CD1c-positive myeloid dendritic cell (primary cell): ENCODE measurements around the gene SLFN12L.
"Not testable (repeated sequence)": the region's sequence is repeated elsewhere in the genome, so short reads cannot be mapped to it uniquely, and the experiment has no call there.

Experiments used
- DNase-seq: peaks from one replicate; pipeline ENCODE4 v3.0.0-alpha.2; 2016; ENCODE audit errors: extremely low spot score

Gene SLFN12L

GRCh38 chr17:35496451-35497290 lies 40.8 kb downstream of the SLFN12L start:
- no peak for DNase-seq

GRCh38 chr17:35493040-35493439 lies 44.4 kb downstream of the SLFN12L start:
- DNase-seq = no peak

- no peak for DNase-seq
These were observed 46.1 kb downstream of the SLFN12L start for GRCh38 chr17:35491417-35491816.

GRCh38 chr17:35489944-35490343 lies 47.5 kb downstream of the SLFN12L start:
- no peak for DNase-seq

- no peak for DNase-seq
These were observed 48.5 kb downstream of the SLFN12L start for GRCh38 chr17:35488991-35489390.

GRCh38 chr17:35486920-35487732 lies 50.4 kb downstream of the SLFN12L start:
- DNase-seq = peak; percentile 94

- DNase-seq = no peak
These were observed 58.2 kb downstream of the SLFN12L start for GRCh38 chr17:35479271-35479670.

- DNase-seq = no peak
These were observed 60.2 kb downstream of the SLFN12L start for GRCh38 chr17:35477248-35477647.

GRCh38 chr17:35476283-35476820 lies 61.1 kb downstream of the SLFN12L start:
- DNase-seq = no peak

GRCh38 chr17:35468475-35468874 lies 69.0 kb downstream of the SLFN12L start:
- no peak for DNase-seq

GRCh38 chr17:35467824-35468223 lies 69.7 kb downstream of the SLFN12L start:
- no peak for DNase-seq

GRCh38 chr17:35460354-35460851 lies 77.1 kb downstream of the SLFN12L start:
- DNase-seq = no peak

- DNase-seq = not testable (repeated sequence)
These were observed 83.4 kb downstream of the SLFN12L start for GRCh38 chr17:35454035-35454434.

GRCh38 chr17:35453171-35453570 lies 84.3 kb downstream of the SLFN12L start:
- DNase-seq = no peak

GRCh38 chr17:35449371-35449931 lies 88.0 kb downstream of the SLFN12L start:
- peak; percentile 42 for DNase-seq

- DNase-seq = no peak
These were observed 88.6 kb downstream of the SLFN12L start for GRCh38 chr17:35448899-35449227.

GRCh38 chr17:35448214-35448898 lies 89.1 kb downstream of the SLFN12L start, which contains the start of gene SLFN13:
Gene SLFN13, minus strand, starts transcription at chr17:35448766. Its CDS starts 3,086 bp downstream, at chr17:35445680.
- peak; percentile 94 for DNase-seq

- DNase-seq = no peak
These were observed 90.0 kb downstream of the SLFN12L start for GRCh38 chr17:35447499-35447898.

- no peak for DNase-seq
These were observed 99.0 kb downstream of the SLFN12L start for GRCh38 chr17:35438433-35438832.

GRCh38 chr17:35433075-35433894 lies 104.2 kb downstream of the SLFN12L start:
- DNase-seq = peak; percentile 67
